H1 (cell line): ENCODE data around the gene MMP24. TPM values are rescaled to one million over a fixed set of nuclear protein-coding genes. Genes with fewer than 3 reads are reported as not detected.

Experiments
- CBX5 ChIP-seq: fragments of 300-800, 300-1000 bp; sonication (generic); IDR thresholded peaks from 2 replicates; pipeline ENCODE4 v1.7.1; 2016; ENCODE audit warnings: antibody characterized with exemption, low read length, low read depth
- JUN ChIP-seq: IDR thresholded peaks from 2 replicates; pipeline ENCODE4 v1.6.1; 2011; ENCODE audit warnings: low read depth, mild to moderate bottlenecking, improper control_type of control experiment, low read length
- KDM1A ChIP-seq: fragments of 200-600, 300-600 bp; sonication (generic); IDR thresholded peaks from 2 replicates; pipeline ENCODE4 v1.7.1; 2016; ENCODE audit warnings: mild to moderate bottlenecking, low read length, borderline replicate concordance
- RNF2 ChIP-seq: fragments of 200-900, 300-1000 bp; sonication (generic); IDR thresholded peaks from 2 replicates; pipeline ENCODE4 v1.7.1; 2016; ENCODE audit warnings: borderline replicate concordance, low read depth, mild to moderate bottlenecking, antibody characterized with exemption, low read length; ENCODE audit not compliant: poor library complexity, severe bottlenecking; ENCODE audit errors: missing control alignments
- SP1 ChIP-seq: IDR thresholded peaks from 2 replicates; pipeline ENCODE4 v1.6.1; 2011; ENCODE audit warnings: low read depth, low read length
- polyA plus RNA-seq, 7 experiments: library from polyadenylated mRNA; depleted of rRNA in 3 of 7; stranded (reverse) in 5 of 7; unstranded in 2 of 7; fragments of >200 nt in 5 of 7; fragments of 200-250 nt in 2 of 7; gene quantifications; 1 replicate in 5 of 7; 2 replicates in 1 of 7; 4 replicates in 1 of 7; pipeline versions ENCODE4 v1.2.1 to v1.2.3, GENCODE V29; 2011 to 2013; ENCODE audit warnings: missing spikeins in 2 of 7, mixed read lengths in 2 of 7
- total RNA-seq: library from RNA; stranded (reverse); fragmentation: NEBNext Ultra II Directional; extraction: Animal tissue kit (Norgen Biotek cat#: 25700); gene quantifications from 2 replicates; pipeline ENCODE4 v1.2.1, GENCODE V29; 2021
- TF ChIP-seq, protein P1 (sequence below): IDR thresholded peaks from 2 replicates; pipeline ENCODE4 v1.6.1; 2011; ENCODE audit warnings: low read depth, mild to moderate bottlenecking, low read length; ENCODE audit not compliant: insufficient read depth
- TF ChIP-seq, protein P2 (sequence below): IDR thresholded peaks from 2 replicates; pipeline ENCODE4 v1.6.1; 2012; ENCODE audit warnings: inconsistent platforms
- TF ChIP-seq, protein P3 (sequence below): IDR thresholded peaks from 2 replicates; pipeline ENCODE4 v1.6.1; 2012; ENCODE audit warnings: inconsistent platforms

MMP24 gene
- total and polyA plus RNA-seq, 2 of the 8 experiments (the other 6 are each of a cell fraction or from before 2014, with no cell fraction given) = 18.8 to 21.4 TPM

DNA sequence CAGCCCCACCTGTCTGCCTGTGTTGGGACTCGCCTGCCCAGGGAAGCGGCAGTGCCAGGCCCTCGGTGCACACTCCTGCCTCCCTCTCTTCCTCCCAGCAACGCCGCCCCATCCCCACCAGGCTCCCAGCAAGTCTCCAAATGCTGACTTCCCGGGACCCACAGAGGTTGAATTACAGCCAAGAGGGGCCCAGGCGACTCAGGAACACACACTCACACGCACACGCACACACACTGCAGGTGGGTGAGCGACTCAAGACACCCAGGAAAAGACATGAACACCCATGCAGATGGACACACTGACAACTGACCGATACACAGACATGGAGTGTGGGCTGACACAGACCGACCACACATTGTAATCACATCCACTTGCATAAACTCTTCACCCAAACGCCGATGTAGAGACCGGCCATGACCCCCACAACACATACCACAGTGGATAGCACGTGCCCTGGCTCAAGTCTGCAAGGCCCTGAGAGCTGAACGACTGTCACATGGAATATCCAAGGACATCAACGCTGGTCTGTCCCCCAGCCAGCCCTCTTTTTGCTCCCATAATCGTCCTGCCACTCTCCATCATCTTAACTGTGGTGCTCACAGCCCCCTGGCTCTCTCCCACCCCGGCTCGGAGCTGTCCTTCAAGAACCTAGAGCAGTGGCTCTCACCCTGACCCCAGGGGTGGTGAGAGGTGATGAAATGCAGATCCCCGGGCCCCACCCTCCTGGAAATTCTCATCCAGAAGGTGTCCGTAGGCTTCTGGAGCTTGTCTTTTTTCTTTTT, 66.2 kb downstream of the MMP24 start (continued):
- TF ChIP-seq SP1 (no peak), CBX5 (no peak), JUN (no peak), RNF2 (no peak), KDM1A (no peak)
- TF ChIP-seq, protein P1, sequence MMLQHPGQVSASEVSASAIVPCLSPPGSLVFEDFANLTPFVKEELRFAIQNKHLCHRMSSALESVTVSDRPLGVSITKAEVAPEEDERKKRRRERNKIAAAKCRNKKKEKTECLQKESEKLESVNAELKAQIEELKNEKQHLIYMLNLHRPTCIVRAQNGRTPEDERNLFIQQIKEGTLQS = no peak
- TF ChIP-seq, protein P2, sequence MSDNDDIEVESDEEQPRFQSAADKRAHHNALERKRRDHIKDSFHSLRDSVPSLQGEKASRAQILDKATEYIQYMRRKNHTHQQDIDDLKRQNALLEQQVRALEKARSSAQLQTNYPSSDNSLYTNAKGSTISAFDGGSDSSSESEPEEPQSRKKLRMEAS = no peak
- TF ChIP-seq, protein P3, sequence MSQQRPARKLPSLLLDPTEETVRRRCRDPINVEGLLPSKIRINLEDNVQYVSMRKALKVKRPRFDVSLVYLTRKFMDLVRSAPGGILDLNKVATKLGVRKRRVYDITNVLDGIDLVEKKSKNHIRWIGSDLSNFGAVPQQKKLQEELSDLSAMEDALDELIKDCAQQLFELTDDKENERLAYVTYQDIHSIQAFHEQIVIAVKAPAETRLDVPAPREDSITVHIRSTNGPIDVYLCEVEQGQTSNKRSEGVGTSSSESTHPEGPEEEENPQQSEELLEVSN = no peak
